GM18909 (cell line): ENCODE results near the gene TLE6.

Experiments
- ATAC-seq: cut with Tn5 transposase; IDR thresholded peaks from one replicate; pipeline ENCODE4 v1.9.1; 2021; ENCODE audit warnings: mild to moderate bottlenecking; ENCODE audit not compliant: unreplicated experiment, poor library complexity

TLE6 gene

GRCh38 chr19:3041761-3042620 lies 64.6 kb downstream of the TLE6 start:
- no peak for ATAC-seq

GRCh38 chr19:3042621-3043267 lies 65.4 kb downstream of the TLE6 start:
- ATAC-seq = no peak
